Neural progenitor cell (in vitro differentiated cells): ENCODE measurements around the gene LRRC72. TPM values are rescaled to one million over a fixed set of nuclear protein-coding genes. Genes with fewer than 3 reads are reported as not detected.

Experiments used
- DNase-seq: peaks from one replicate; pipeline ENCODE4 v3.0.0-alpha.2; 2016; ENCODE audit warnings: low spot score
- H2AFZ ChIP-seq: fragments of 200-600 bp; sonication (generic); replicated peaks from 2 replicates; pipeline ENCODE4 v1.6.1; 2016; ENCODE audit warnings: antibody characterized with exemption
- H3F3A ChIP-seq: fragments of 200-600 bp; sonication (generic); 2 replicates; pipeline ENCODE4 v1.6.1; 2016; ENCODE audit warnings: antibody characterized with exemption, low read depth
- H3K27ac ChIP-seq: fragments of 200-600 bp; sonication (generic); 2 replicates; pipeline ENCODE4 v1.5.1; 2016; ENCODE audit warnings: mild to moderate bottlenecking
- H3K27me3 ChIP-seq: fragments of 200-600 bp; sonication (generic); 2 replicates; pipeline ENCODE4 v1.6.1; 2016; ENCODE audit warnings: mild to moderate bottlenecking, moderate library complexity
- H3K36me3 ChIP-seq: fragments of 200-600 bp; sonication (generic); 2 replicates; pipeline ENCODE4 v1.5.1; 2016
- H3K4me1 ChIP-seq: fragments of 200-600 bp; sonication (generic); 2 replicates; pipeline ENCODE4 v1.6.1; 2016; ENCODE audit warnings: mixed run types
- H3K4me2 ChIP-seq: fragments of 200-600 bp; sonication (generic); 2 replicates; pipeline ENCODE4 v1.6.1; 2016
- H3K4me3 ChIP-seq: fragments of 200-600 bp; sonication (generic); 2 replicates; pipeline ENCODE4 v1.5.1; 2016
- H3K79me2 ChIP-seq: fragments of 200-600 bp; sonication (generic); 2 replicates; pipeline ENCODE4 v1.6.1; 2016; ENCODE audit warnings: low read depth
- H3K9ac ChIP-seq: fragments of 200-600 bp; sonication (generic); 2 replicates; pipeline ENCODE4 v1.6.1; 2016
- H3K9me3 ChIP-seq: fragments of 200-600 bp; sonication (generic); 2 replicates; pipeline ENCODE4 v1.5.1; 2016; ENCODE audit warnings: low read depth
- H4K20me1 ChIP-seq: fragments of 200-600 bp; sonication (generic); 2 replicates; pipeline ENCODE4 v1.6.1; 2016; ENCODE audit warnings: low read depth
- H3K27ac Mint-ChIP-seq: 3 replicates; pipeline ENCODE4 v1.8.0; 2021; ENCODE audit warnings: mixed read lengths
- H3K27me3 Mint-ChIP-seq: 2 replicates; pipeline ENCODE4 v1.8.0; 2022; ENCODE audit warnings: low read depth, mild to moderate bottlenecking, inconsistent platforms, moderate library complexity, mixed read lengths; ENCODE audit not compliant: insufficient read depth
- H3K36me3 Mint-ChIP-seq: 3 replicates; pipeline ENCODE4 v1.8.0; 2021; ENCODE audit warnings: mixed read lengths
- H3K4me1 Mint-ChIP-seq: 3 replicates; pipeline ENCODE4 v1.8.0; 2021; ENCODE audit warnings: mixed read lengths
- H3K4me3 Mint-ChIP-seq: 3 replicates; pipeline ENCODE4 v1.8.0; 2021; ENCODE audit warnings: mild to moderate bottlenecking, moderate library complexity, mixed read lengths
- H3K9me3 Mint-ChIP-seq: 3 replicates; pipeline ENCODE4 v1.8.0; 2020; ENCODE audit warnings: mixed read lengths
- CTCF ChIP-seq: fragments of 200-600 bp; sonication (generic); IDR thresholded peaks from 2 replicates; pipeline ENCODE4 v1.5.1; 2017; ENCODE audit warnings: antibody characterized with exemption, mild to moderate bottlenecking
- EZH2 ChIP-seq: fragments of 200-600 bp; sonication (generic); IDR thresholded peaks from 2 replicates; pipeline ENCODE4 v1.6.1; 2017; ENCODE audit warnings: antibody characterized with exemption, mild to moderate bottlenecking, moderate library complexity
- EZH2phosphoT487 ChIP-seq: fragments of 200-600 bp; sonication (generic); IDR thresholded peaks from 2 replicates; pipeline ENCODE4 v1.6.1; 2017; ENCODE audit warnings: antibody characterized with exemption
- total RNA-seq: library from RNA; depleted of rRNA; stranded (reverse); fragments of >200 nt; gene quantifications from 2 replicates; pipeline ENCODE4 v1.2.3, GENCODE V29; 2015; ENCODE audit warnings: low replicate concordance

Gene LRRC72
- total RNA-seq, 1 donor from 2014 or later = not detected

GRCh38 chr7:16556359-16556758, 29.7 kb downstream of the LRRC72 start:
- Mint-ChIP-seq H3K27ac (no peak overlapping the region), H3K4me3 (no peak overlapping the region), H3K27me3 (peaks cover 2% of the 10 kb centered on the region), H3K36me3 (no peaks in the 10 kb centered on the region), H3K9me3 (no peaks in the 10 kb centered on the region), H3K4me1 (no peaks in the 10 kb centered on the region)
- H3K9ac ChIP-seq = no peak overlapping the region
- no peak for TF ChIP-seq EZH2phosphoT487
- no peak for TF ChIP-seq EZH2
- TF ChIP-seq CTCF = no peak
- no peaks in the 10 kb centered on the region for H3K9me3 ChIP-seq
- no peaks in the 10 kb centered on the region for H3K27me3 ChIP-seq
- H3F3A ChIP-seq = no peaks in the 10 kb centered on the region
- no peaks in the 10 kb centered on the region for H4K20me1 ChIP-seq
- DNase-seq = no peak
- H3K27ac ChIP-seq = no peak overlapping the region
- no peaks in the 10 kb centered on the region for H3K4me1 ChIP-seq
- H3K36me3 ChIP-seq = no peaks in the 10 kb centered on the region
- no peaks in the 10 kb centered on the region for H3K79me2 ChIP-seq
- H2AFZ ChIP-seq = peak overlapping the region; percentile 40
- H3K4me3 ChIP-seq = no peak overlapping the region
- H3K4me2 ChIP-seq = no peak overlapping the region

GRCh38 chr7:16558761-16559302, 32.2 kb downstream of the LRRC72 start:
- Histone ChIP-seq H4K20me1 (no peaks in the 10 kb centered on the region), H3F3A (no peaks in the 10 kb centered on the region), H3K4me3 (no peak overlapping the region), H3K4me1 (no peaks in the 10 kb centered on the region), H2AFZ (no peak overlapping the region), H3K9me3 (no peaks in the 10 kb centered on the region), H3K79me2 (no peaks in the 10 kb centered on the region), H3K4me2 (no peak overlapping the region), H3K9ac (no peak overlapping the region), H3K36me3 (no peaks in the 10 kb centered on the region), H3K27me3 (no peaks in the 10 kb centered on the region), H3K27ac (no peak overlapping the region)
- H3K27me3 Mint-ChIP-seq = peaks cover 2% of the 10 kb centered on the region
- no peaks in the 10 kb centered on the region for H3K9me3 Mint-ChIP-seq
- H3K36me3 Mint-ChIP-seq = no peaks in the 10 kb centered on the region
- H3K4me1 Mint-ChIP-seq = peaks cover 3% of the 10 kb centered on the region
- H3K4me3 Mint-ChIP-seq = no peak overlapping the region
- H3K27ac Mint-ChIP-seq = no peak overlapping the region
- no peak for DNase-seq
- TF ChIP-seq EZH2 = no peak
- no peak for TF ChIP-seq EZH2phosphoT487

- H3K27ac ChIP-seq = no peak overlapping the region
- H4K20me1 ChIP-seq = no peaks in the 10 kb centered on the region
- no peak overlapping the region for H3K4me2 ChIP-seq
- H3K27me3 ChIP-seq = no peaks in the 10 kb centered on the region
- no peak overlapping the region for H3K4me3 ChIP-seq
- no peaks in the 10 kb centered on the region for H3K9me3 Mint-ChIP-seq
- DNase-seq = no peak
- TF ChIP-seq EZH2phosphoT487 (no peak), CTCF (no peak)
- H3K9ac ChIP-seq = no peak overlapping the region
- no peaks in the 10 kb centered on the region for H3K4me1 ChIP-seq
- H2AFZ ChIP-seq = no peak overlapping the region
- no peaks in the 10 kb centered on the region for H3K36me3 ChIP-seq
- H3K27me3 Mint-ChIP-seq = no peaks in the 10 kb centered on the region
- no peaks in the 10 kb centered on the region for H3K36me3 Mint-ChIP-seq
- no peak overlapping the region for H3K4me3 Mint-ChIP-seq
- H3K27ac Mint-ChIP-seq = no peak overlapping the region
- H3K4me1 Mint-ChIP-seq = peaks cover 3% of the 10 kb centered on the region
- no peaks in the 10 kb centered on the region for H3F3A ChIP-seq
- H3K9me3 ChIP-seq = no peaks in the 10 kb centered on the region
- H3K79me2 ChIP-seq = no peaks in the 10 kb centered on the region
Observed at GRCh38 chr7:16559497-16560179, 33.0 kb downstream of the LRRC72 start.

- H3K4me1 ChIP-seq = no peaks in the 10 kb centered on the region
- H3K9me3 Mint-ChIP-seq = no peaks in the 10 kb centered on the region
- no peaks in the 10 kb centered on the region for H3K27me3 Mint-ChIP-seq
- DNase-seq = peak; percentile 17
- H3K9me3 ChIP-seq = no peaks in the 10 kb centered on the region
- H3F3A ChIP-seq = no peaks in the 10 kb centered on the region
- H4K20me1 ChIP-seq = no peaks in the 10 kb centered on the region
- H3K27ac Mint-ChIP-seq = no peak overlapping the region
- H3K9ac ChIP-seq = no peak overlapping the region
- H3K79me2 ChIP-seq = no peaks in the 10 kb centered on the region
- TF ChIP-seq EZH2phosphoT487 = no peak
- no peak for TF ChIP-seq CTCF
- no peak for TF ChIP-seq EZH2
- no peak overlapping the region for H3K4me3 Mint-ChIP-seq
- H3K4me2 ChIP-seq = no peak overlapping the region
- H3K36me3 ChIP-seq = no peaks in the 10 kb centered on the region
- H3K4me3 ChIP-seq = no peak overlapping the region
- peaks cover 3% of the 10 kb centered on the region for H3K4me1 Mint-ChIP-seq
- no peak overlapping the region for H2AFZ ChIP-seq
- H3K36me3 Mint-ChIP-seq = no peaks in the 10 kb centered on the region
- H3K27me3 ChIP-seq = no peaks in the 10 kb centered on the region
- no peak overlapping the region for H3K27ac ChIP-seq
Observed at GRCh38 chr7:16561943-16562342, 35.3 kb downstream of the LRRC72 start.
